Gastroesophageal sphincter (tissue), 4 donors: Measurements from ENCODE around the gene PRICKLE1. TPM values are rescaled to one million over a fixed set of nuclear protein-coding genes. Genes with fewer than 3 reads are reported as not detected.
A peak's percentile ranks its signal among the peaks of the same experiment; 100 is the strongest.

Experiments
- ATAC-seq: fragments of 150-250 bp; one replicate; pipeline ENCODE4 v1.9.1; 2016; ENCODE audit warnings: mild to moderate bottlenecking, moderate library complexity
- H3K27ac ChIP-seq, 4 donors: fragments of 200-600 bp; sonication (generic) in 3 of 4; 1 replicate in 3 of 4; 2 replicates in 1 of 4; pipeline ENCODE4 v1.5.1; 2016 to 2019
- H3K27me3 ChIP-seq: fragments of 200-600 bp; sonication (generic); one replicate; pipeline ENCODE4 v1.5.1; 2019
- H3K36me3 ChIP-seq, 2 donors: fragments of 200-600 bp; sonication (generic); one replicate each; pipeline ENCODE4 v1.5.1; 2019; ENCODE audit warnings: control low read depth in 1 of 2
- H3K4me1 ChIP-seq, 3 donors: fragments of 200-600 bp; sonication (generic); 1 replicate in 2 of 3; 2 replicates in 1 of 3; pipeline ENCODE4 v1.5.1; 2016 to 2019; ENCODE audit warnings: control low read depth in 2 of 3
- H3K4me3 ChIP-seq, 2 donors: fragments of 200-600 bp; sonication (generic); one replicate each; pipeline ENCODE4 v1.5.1; 2019; ENCODE audit warnings: mild to moderate bottlenecking in 1 of 2, moderate library complexity in 1 of 2
- H3K9me3 ChIP-seq, 3 donors: fragments of 200-600 bp; sonication (generic); one replicate each; pipeline ENCODE4 v1.5.1; 2017 to 2019; ENCODE audit warnings: control low read depth in 2 of 3
- CTCF ChIP-seq, 4 experiments: fragments of 200-600 bp in 2 of 4; fragments of 450-650 bp in 2 of 4; sonication (generic) in 1 of 4; IDR thresholded peaks; one replicate each; pipeline ENCODE4 v1.5.1; 2017 to 2019; ENCODE audit warnings: antibody characterized with exemption in 4 of 4, mild to moderate bottlenecking in 2 of 4, moderate library complexity in 2 of 4
- EP300 ChIP-seq: sonication (generic); formaldehyde crosslinking; IDR thresholded peaks from one replicate; pipeline ENCODE4 v1.6.1; 2017; ENCODE audit warnings: antibody characterized with exemption, mild to moderate bottlenecking
- POLR2A ChIP-seq, 2 donors: fragments of 450-650 bp; IDR thresholded peaks; one replicate each; pipeline ENCODE4 v1.6.1; 2017; ENCODE audit warnings: antibody characterized with exemption in 2 of 2, mild to moderate bottlenecking in 2 of 2, moderate library complexity in 1 of 2
- POLR2AphosphoS5 ChIP-seq: sonication (generic); formaldehyde crosslinking; IDR thresholded peaks from one replicate; pipeline ENCODE4 v1.6.1; 2017; ENCODE audit warnings: antibody characterized with exemption
- WGBS, 2 donors: methylation state at CpG; one replicate each; pipeline ENCODE4 v1.1.5; 2018; ENCODE audit warnings: low coverage in 1 of 2; 5-methylcytosine and 5-hydroxymethylcytosine counted together
- total RNA-seq, 4 donors: library from RNA; depleted of rRNA; stranded (reverse); fragments of >200 nt; gene quantifications; one replicate each; pipeline ENCODE4 v1.1.0, GENCODE V29; 2016

Gene PRICKLE1
- total RNA-seq, 4 donors from 2014 or later = 8.3 to 30.0 (median 23.3) TPM

- TF ChIP-seq CTCF (IDR thresholded peaks at IDR 0.05) (no peak), EP300 (no peak), POLR2AphosphoS5 (no peak), POLR2A (IDR thresholded peaks at IDR 0.05) (no peak)
- no peaks in the 10 kb centered on the region for H3K36me3 ChIP-seq
- no peak for ATAC-seq
- H3K4me1 ChIP-seq = peaks cover 0 to 15% (median 6%) of the 10 kb centered on the region in 3 donors
- no peak overlapping the region for H3K27ac ChIP-seq
- peaks cover 0 to under 1% (median 0%) of the 10 kb centered on the region in 3 donors for H3K9me3 ChIP-seq
- H3K4me3 ChIP-seq = no peak overlapping the region
- H3K27me3 ChIP-seq = no peaks in the 10 kb centered on the region
These were observed 78.7 kb downstream of the PRICKLE1 start for GRCh38 chr12:42510823-42511222.

DNA sequence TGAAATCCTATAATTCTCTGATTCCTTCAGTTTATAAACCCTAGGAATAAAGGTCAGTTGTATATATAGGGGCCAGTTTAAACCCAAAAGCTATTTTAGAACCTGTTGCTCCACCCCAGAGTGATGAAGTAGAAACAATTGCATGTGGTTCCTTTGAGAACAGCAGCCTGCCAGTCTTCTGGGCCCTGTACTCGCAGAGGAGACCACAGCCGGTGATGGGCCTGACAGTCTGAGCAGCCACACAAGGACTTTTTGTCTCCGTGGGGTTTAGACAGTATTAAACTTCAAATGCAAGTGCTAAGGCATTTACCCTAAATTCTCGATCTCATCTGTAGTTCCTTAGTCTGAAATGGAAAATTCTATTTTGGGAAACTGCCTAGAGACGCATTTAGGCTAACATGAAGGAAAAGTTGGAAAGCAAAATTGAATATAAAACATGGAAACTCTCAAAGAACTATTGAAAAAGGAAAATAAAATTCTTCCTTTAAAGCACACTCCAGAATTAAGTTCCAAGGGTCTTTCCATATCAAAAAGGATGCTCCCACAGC, 80.6 kb downstream of the PRICKLE1 start:
- ATAC-seq = peak; percentile 28
- 7 to 12% methylated on average over 5 of the region's 5 CpGs for WGBS, 2 donors
- Histone ChIP-seq H3K9me3 (no peaks in the 10 kb centered on the region), H3K27ac (peak overlapping the region in 3 of 4 donors; percentile 10 to 60 (median 20)), H3K4me3 (no peak overlapping the region), H3K27me3 (no peaks in the 10 kb centered on the region), H3K4me1 (peaks cover 0 to 24% (median 6%) of the 10 kb centered on the region in 3 donors), H3K36me3 (no peaks in the 10 kb centered on the region)
- no peak for TF ChIP-seq CTCF (IDR thresholded peaks at IDR 0.05)
- no peak for TF ChIP-seq POLR2A (IDR thresholded peaks at IDR 0.05)
- TF ChIP-seq POLR2AphosphoS5 = no peak
- no peak for TF ChIP-seq EP300

GRCh38 chr12:42507565-42507964, 82.0 kb downstream of the PRICKLE1 start:
- TF ChIP-seq POLR2A (IDR thresholded peaks at IDR 0.05) (no peak), EP300 (no peak), POLR2AphosphoS5 (no peak), CTCF (IDR thresholded peaks at IDR 0.05) (no peak)
- 61 to 77% methylated on average over 3 of the region's 3 CpGs for WGBS, 2 donors
- Histone ChIP-seq H3K4me3 (no peak overlapping the region), H3K36me3 (no peaks in the 10 kb centered on the region), H3K9me3 (no peaks in the 10 kb centered on the region), H3K27me3 (no peaks in the 10 kb centered on the region), H3K4me1 (peaks cover 0 to 28% (median 6%) of the 10 kb centered on the region in 3 donors), H3K27ac (no peak overlapping the region)
- ATAC-seq = no peak

DNA sequence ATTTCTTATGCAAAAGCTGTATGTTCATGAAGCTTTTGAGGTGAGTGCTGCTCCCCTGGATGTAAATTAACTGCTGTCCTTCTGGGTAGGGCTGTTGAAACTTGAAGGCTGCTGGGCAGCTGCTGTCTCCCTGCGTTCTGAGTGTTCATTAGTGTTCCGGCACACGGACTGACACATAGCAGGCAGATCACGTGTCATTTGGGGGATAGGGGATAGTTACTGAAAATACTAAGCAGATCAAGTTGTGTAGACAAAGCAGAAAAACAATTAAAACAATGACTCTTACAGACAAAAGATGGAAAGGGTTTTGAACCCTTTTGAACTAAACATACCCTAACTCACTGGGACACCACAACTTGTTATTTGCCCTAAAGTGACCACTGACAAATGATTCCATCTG, 82.5 kb downstream of the PRICKLE1 start:
- H3K36me3 ChIP-seq = no peaks in the 10 kb centered on the region
- H3K4me1 ChIP-seq = peaks cover 0 to 28% (median 6%) of the 10 kb centered on the region in 3 donors
- ATAC-seq = no peak
- H3K9me3 ChIP-seq = no peaks in the 10 kb centered on the region
- H3K27ac ChIP-seq = no peak overlapping the region
- no peak overlapping the region for H3K4me3 ChIP-seq
- 77% methylated on average over 4 of the region's 4 CpGs; no CpG with 5 or more reads in 1 of the 2 donors for WGBS, 2 donors
- H3K27me3 ChIP-seq = no peaks in the 10 kb centered on the region
- TF ChIP-seq EP300 = no peak
- no peak for TF ChIP-seq POLR2A (IDR thresholded peaks at IDR 0.05)
- TF ChIP-seq POLR2AphosphoS5 = no peak
- no peak for TF ChIP-seq CTCF (IDR thresholded peaks at IDR 0.05)

- Histone ChIP-seq H3K36me3 (no peaks in the 10 kb centered on the region), H3K4me1 (peaks cover 0 to 19% (median under 1%) of the 10 kb centered on the region in 3 donors), H3K27me3 (no peaks in the 10 kb centered on the region), H3K9me3 (no peaks in the 10 kb centered on the region), H3K4me3 (no peak overlapping the region), H3K27ac (no peak overlapping the region)
- WGBS, 2 donors = 39 to 42% methylated on average over 5 of the region's 5 CpGs
- ATAC-seq = no peak
- TF ChIP-seq CTCF (IDR thresholded peaks at IDR 0.05) = no peak
- no peak for TF ChIP-seq POLR2A (IDR thresholded peaks at IDR 0.05)
- no peak for TF ChIP-seq POLR2AphosphoS5
- no peak for TF ChIP-seq EP300
These were observed 85.5 kb downstream of the PRICKLE1 start for GRCh38 chr12:42504049-42504448.
